GM12801 (cell line): ENCODE data around the gene SYCP2L.

Experiments used
- TF ChIP-seq, protein P1 (sequence below): IDR thresholded peaks from one replicate; pipeline ENCODE4 v1.5.1; 2011; ENCODE audit warnings: control low read depth; ENCODE audit not compliant: insufficient read length; ENCODE audit errors: extremely low read depth

Gene SYCP2L

DNA sequence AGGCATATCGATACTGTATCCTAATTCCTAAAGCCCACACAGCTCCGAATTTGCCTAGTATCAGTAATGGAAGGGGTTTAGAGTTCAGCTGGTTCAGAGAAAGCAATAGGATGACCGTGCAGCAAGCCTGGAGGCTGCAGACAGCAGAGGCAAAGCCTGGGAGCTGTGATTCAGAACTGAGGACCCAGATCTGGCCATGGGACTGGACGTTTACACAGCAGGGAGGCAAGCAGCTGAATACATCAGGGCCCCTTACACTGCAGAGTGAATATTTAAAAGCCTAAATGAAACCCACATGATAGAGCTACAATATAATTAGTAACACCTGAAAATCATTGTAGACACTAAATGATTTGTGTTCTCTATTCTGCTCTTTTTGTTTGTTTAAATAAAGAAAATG is 119.2 kb downstream of the SYCP2L start:
- TF ChIP-seq, protein P1, sequence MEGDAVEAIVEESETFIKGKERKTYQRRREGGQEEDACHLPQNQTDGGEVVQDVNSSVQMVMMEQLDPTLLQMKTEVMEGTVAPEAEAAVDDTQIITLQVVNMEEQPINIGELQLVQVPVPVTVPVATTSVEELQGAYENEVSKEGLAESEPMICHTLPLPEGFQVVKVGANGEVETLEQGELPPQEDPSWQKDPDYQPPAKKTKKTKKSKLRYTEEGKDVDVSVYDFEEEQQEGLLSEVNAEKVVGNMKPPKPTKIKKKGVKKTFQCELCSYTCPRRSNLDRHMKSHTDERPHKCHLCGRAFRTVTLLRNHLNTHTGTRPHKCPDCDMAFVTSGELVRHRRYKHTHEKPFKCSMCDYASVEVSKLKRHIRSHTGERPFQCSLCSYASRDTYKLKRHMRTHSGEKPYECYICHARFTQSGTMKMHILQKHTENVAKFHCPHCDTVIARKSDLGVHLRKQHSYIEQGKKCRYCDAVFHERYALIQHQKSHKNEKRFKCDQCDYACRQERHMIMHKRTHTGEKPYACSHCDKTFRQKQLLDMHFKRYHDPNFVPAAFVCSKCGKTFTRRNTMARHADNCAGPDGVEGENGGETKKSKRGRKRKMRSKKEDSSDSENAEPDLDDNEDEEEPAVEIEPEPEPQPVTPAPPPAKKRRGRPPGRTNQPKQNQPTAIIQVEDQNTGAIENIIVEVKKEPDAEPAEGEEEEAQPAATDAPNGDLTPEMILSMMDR, result no peak

DNA sequence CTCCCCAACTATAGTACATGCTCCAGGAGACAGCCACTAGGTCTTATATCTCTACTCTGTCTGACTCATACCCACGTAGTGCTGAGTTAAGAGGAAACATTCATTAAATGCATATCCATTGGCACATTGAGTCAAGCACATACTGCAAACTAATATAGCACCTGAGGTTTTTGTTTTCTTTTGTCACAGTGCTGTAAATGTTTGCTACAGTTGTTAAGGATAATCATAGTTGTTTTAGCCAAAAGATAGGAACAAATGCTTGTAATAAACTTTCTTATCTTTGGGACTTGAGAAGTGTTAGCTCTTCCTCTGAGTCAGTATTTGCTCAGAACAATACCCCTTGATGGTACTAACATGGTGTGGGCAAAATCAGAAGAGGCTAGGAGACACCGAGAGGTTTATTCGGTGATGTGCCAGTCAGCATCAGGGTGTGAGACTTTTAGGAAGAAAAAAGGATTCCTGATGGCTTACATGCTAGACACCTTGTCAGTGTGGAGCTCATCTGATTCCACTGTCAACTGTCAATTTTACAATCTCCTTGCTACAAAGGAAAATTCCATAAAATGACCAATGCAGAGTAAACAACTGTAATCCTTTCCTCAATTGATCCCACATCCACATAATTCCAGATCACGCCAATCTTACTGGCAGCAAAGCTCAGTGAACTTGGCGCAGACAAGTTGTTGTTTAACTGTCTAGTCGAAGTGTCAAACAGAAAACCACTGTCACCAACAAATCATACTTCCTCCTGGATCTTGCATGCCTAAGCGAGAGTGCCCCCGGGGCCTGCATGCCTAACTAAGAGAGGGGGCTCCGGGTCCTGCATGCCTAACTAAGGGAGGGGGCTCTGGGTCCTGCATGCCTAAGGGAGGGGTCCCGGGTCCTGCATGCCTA is 121.1 kb downstream of the SYCP2L start:
- TF ChIP-seq, protein P1, result no peak

DNA sequence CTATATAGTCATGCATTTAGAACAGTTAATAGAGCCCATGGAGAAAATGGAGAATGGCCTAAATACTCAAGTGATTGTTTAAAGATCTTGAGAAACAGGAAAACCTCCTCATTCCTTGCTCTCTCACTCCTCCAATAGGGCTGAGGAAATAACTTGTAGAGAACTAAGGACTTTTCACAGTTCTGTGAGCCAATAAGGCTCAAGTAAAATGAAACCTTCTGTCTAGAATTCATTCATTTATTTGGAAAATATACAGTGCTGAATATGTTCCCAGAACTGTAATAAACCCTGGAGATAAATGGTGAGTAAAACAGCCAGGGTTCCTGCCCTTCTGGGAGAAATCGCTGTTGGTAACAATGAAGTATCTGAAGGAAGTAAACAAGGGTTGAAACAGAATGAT is 122.0 kb downstream of the SYCP2L start:
- TF ChIP-seq, protein P1, result no peak

DNA sequence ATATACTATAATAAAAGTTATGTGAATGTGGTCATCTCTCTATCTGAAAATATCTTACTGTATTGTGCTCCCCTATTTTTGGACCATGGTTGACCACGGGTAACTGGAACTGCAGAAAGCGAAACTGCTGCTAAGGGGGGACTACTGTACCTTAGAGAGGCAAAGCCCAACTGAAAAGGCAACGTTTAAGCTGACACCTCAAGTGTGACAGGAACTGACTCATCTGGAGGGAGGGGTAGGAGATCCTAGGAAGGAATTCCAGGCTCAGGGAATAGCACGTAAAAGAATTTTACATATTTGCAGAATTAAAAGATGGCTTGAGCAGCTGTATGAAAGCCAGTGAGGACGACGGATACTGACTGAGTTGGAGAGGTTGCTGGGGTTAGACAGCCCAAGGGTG is 122.5 kb downstream of the SYCP2L start:
- TF ChIP-seq, protein P1, result no peak

DNA sequence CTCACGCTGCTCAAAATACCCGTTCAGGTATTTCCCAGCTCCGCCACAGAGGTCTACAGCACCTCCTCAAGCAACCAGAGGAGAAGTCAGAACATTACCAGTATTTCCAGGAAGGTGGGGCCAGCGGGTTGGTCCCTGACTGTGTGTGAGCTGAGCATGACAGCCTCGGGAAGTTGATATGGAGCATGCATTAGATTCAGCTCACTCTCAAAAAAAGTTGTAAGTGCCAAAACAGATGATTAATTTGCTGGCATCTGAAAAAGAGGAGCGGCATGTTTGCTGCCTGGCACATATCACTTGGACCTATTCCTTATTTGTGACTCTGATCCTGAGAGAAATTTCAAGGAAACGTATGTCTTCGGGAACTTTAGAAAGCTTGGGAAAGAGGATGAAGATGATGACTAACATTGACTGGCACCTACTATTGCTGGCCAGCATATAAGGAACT is 125.0 kb downstream of the SYCP2L start:
- TF ChIP-seq, protein P1, result no peak

DNA sequence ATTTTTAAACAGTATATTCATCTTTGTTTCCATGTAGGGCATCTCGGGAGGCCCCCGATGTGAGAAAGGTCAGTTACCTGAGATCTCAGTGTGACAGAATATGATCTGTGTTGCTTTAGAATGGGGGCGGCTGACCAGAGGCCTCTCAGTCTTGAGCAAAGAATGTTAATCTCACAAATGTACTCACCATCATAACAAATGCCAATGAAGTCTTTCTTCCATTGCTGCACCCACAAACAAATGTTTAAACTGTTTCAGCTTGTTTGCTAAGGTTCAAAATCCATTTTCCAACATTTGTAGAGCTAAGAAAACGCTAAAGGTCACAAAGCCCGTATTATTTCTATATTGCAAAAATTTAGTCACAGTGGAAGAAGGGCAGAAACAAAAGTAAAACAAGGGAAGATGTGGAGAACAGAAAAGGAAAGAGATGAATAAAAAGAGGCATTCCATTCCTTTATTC is 125.5 kb downstream of the SYCP2L start:
- TF ChIP-seq, protein P1, result no peak

DNA sequence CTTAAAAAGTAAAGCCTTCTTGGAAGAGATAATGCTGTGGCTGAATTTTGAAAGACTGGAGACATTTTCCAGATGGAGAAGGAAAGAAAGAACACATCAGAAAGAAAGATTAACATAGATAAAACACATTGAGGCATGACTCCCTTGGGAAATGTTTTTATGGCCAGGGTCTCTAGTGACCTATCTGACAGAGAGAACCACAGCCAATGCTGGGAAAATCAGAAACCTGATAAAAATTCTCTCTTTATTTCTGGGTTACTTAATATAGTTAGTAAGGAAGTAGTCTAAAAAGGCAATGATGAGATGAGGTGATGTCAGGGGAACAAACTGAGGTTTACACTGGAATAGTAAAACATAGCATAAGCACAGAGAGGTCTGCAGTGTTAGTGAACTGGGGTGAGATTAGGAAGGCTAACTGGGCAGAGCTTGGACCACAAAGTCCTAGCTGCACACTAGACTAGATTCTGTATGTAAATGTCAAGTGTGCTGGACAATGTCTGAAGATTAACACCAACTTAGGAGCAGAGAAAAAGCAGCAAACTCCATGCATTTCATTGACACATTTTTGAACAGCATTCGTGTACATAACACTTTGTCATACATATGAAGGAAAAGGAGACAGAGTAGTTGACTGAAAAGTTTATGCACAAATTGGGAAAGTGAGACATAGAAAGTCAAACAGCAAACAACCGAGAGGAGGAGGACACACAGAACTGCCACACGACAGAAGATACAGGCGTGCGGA is 126.3 kb downstream of the SYCP2L start:
- TF ChIP-seq, protein P1, result no peak
